GM12872 (cell line): ENCODE data around the gene RPL28.

ENCODE experiments used
- TF ChIP-seq, protein P1 (sequence below): IDR thresholded peaks from 3 replicates; pipeline ENCODE4 v1.5.1; 2011; ENCODE audit warnings: low read depth, mild to moderate bottlenecking, low read length, moderate library complexity; ENCODE audit not compliant: insufficient read depth

RPL28 gene

DNA sequence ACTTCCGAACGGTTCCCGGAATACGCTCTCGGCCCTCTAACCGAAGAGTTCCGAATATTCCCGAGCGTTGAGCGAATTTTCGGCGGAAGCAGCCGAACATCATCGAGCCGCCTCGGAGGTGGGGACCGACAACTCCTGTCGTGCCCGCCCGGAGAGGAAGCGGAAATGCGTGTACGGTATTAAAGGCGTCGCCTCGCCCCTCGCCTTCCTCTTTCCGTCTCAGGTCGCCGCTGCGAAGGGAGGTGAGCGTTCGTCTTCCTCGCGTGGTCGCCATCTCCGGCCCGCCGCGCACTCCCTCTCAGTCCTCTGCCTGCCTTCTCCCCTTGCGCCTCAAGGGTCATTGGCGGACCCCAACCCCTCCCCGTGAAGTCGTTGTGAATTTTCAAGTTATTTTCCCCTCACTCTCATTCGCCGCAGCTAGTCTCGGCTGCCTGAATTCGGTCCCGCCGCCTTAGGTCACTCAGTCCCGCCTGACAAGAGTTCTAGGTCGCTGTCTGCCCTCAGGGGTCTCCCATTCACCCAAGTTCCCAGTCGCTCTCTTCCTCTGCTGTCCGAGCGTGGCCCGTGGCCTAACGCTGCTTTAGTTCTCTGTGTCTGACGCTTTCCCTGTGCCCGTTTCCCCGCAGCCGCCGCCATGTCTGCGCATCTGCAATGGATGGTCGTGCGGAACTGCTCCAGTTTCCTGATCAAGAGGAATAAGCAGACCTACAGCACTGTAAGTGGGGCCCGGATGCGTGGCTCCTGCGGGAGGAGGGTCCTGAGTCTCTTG is at the start of gene RPL28:
Gene RPL28 (plus strand): TSS at position 209 of the 769 bp plus-strand sequence. CDS start 426 bp downstream, at position 635.
- TF ChIP-seq, protein P1, sequence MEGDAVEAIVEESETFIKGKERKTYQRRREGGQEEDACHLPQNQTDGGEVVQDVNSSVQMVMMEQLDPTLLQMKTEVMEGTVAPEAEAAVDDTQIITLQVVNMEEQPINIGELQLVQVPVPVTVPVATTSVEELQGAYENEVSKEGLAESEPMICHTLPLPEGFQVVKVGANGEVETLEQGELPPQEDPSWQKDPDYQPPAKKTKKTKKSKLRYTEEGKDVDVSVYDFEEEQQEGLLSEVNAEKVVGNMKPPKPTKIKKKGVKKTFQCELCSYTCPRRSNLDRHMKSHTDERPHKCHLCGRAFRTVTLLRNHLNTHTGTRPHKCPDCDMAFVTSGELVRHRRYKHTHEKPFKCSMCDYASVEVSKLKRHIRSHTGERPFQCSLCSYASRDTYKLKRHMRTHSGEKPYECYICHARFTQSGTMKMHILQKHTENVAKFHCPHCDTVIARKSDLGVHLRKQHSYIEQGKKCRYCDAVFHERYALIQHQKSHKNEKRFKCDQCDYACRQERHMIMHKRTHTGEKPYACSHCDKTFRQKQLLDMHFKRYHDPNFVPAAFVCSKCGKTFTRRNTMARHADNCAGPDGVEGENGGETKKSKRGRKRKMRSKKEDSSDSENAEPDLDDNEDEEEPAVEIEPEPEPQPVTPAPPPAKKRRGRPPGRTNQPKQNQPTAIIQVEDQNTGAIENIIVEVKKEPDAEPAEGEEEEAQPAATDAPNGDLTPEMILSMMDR, result no peak

DNA sequence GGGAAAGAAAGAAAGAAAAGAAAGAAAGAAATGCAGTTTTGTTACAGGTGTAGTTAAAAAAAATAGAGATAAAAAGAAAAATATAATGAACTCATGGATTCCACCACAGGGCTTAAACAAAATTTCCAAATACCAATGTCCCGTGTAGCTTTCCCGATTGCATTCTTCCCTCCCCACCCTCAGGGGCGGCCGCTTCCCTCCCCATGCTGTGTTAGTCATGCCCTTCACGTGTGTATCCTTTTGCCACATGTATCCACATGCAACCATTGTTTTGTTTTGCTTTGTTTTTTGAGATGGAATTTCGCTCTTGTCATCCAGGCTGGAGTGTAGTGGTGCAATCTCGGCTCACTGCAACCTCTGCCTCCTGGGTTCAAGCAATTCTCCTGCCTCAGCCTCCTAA is 49.6 kb upstream of the RPL28 start:
- TF ChIP-seq, protein P1, result no peak

DNA sequence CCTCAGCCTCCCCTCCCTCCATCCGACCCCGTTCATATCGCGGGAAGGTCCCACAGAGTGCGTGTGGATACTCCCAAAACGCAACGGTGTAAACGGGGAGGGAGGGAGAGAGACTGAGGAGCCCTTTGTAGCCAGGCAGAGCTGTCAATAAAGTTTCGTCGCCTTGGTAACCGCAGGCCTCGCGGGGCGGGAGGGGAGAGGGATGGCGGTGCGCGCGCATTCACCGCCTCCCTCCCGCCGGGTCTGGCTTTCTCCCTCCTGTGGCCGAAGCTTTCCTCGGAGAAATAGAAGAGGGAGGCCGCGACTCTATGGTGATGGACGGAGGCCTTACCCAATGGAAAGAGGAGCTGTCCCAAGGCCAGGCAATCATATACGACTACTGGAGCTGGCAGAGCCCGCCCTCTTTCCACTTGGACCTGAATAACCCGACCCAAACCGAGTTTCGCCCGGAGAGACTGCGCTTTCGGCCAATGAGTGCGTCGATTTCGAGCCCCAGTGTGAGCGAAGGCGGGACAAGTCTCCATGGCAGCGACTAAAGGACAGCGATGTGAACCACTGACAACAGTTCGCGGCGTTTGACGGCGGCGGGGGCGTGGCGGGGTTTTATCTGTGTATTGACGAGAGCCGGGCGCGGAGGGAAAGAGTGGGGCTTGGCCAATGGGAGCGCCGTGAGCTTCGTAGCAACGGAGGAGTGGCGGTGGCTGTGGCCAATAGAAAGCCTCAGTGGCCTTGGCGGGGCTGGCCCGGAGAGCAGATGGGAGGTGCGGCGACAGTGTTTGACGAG is 46.4 kb upstream of the RPL28 start, which contains the start of gene KMT5C:
Gene KMT5C (plus strand): TSS at position 772 of the 784 bp plus-strand sequence. CDS start 2,061 bp downstream, outside the sequence.
- TF ChIP-seq, protein P1, result no peak

DNA sequence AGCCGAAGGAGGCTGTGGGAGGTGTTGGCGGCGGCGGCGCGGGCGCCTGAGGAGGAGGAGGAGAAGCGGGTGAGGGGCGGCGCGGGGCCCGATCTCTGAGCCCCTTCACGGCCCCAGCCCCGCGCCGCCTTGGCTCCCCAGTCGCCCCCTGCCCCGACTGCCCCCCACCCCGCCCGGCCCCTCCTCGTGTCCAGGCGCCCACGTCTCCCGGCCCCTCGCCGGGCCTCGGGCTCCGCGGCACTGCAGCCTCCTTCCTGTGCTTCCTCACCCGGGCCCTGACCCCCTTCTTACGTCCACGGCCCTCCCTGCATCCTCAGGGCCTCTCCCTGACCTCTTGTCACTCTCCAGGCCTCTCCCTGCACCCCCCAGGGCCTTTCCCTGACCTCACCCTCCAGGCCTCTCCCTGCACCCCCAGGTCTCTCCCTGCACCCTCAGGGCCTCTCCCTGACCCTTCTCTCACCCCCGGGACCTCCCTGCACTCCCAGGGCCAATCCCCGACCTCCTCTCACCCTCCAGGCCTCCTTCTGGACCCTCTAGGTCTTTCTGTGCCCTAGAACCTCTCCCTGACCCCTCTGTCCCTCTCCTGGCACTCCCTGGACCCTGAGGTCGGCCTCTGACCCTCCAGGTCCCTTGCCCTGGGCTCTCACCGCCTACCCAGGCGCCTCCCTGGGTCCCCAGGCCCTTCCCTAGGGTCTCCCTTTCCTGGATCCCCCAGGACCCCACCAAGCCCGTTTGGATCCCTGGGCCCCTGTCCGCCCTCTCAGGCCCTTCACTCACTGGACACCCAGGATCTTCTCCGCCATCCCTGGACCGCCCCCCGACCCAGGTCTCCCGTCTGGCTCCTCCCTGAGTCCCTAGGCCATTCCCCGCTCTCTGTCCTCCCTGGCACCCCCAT is 45.6 kb upstream of the RPL28 start:
- TF ChIP-seq, protein P1, result no peak

DNA sequence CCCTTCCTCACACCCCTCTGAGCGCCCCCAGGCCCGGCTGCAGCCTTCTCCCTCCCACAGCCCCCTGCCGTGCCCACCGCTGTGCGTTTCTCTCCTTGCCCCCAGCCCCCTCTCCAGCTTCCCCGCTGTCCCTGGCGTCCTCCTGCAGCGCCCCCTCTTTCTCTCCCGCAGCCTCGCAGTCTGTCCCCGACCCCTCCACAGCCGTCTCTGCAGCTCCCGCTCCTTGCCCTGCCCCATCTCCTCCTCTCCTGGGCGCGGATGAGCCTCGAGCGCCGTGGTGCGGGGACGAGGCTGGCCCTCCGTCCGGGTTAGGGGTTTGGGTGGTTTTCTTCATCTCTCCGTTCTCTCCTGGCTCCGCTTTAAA is 45.0 kb upstream of the RPL28 start:
- TF ChIP-seq, protein P1, result 0 out of 3 replicates have a peak, but pooled peaks have one; percentile 30

DNA sequence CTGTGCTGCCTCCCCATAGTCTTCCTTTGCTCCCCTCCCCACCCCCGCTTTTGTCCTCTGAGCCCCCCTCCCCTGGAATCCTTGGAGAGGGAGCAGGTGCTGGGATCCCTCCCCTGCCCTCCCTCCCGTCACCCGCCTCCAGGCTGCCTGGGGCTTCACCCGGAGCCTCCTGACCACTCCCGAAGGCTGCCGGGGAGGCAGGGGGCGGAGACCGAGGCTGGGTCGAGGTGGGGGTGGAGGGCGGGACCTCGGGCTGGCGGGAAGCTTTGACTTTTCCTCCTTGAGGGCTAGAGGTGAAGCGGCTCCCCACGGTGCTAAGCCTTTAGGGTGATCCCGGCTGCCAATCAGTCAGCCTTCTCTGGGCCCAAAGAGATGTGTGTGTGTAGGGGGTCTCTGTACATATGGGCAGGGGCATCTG is 44.6 kb upstream of the RPL28 start:
- TF ChIP-seq, protein P1, result no peak
